HG03139 (cell line): Measurements from ENCODE around the gene HMCN2.

Experiments
- ATAC-seq: cut with Tn5 transposase; IDR thresholded peaks from one replicate; pipeline ENCODE4 v1.9.1; 2021; ENCODE audit not compliant: unreplicated experiment

HMCN2 gene

DNA sequence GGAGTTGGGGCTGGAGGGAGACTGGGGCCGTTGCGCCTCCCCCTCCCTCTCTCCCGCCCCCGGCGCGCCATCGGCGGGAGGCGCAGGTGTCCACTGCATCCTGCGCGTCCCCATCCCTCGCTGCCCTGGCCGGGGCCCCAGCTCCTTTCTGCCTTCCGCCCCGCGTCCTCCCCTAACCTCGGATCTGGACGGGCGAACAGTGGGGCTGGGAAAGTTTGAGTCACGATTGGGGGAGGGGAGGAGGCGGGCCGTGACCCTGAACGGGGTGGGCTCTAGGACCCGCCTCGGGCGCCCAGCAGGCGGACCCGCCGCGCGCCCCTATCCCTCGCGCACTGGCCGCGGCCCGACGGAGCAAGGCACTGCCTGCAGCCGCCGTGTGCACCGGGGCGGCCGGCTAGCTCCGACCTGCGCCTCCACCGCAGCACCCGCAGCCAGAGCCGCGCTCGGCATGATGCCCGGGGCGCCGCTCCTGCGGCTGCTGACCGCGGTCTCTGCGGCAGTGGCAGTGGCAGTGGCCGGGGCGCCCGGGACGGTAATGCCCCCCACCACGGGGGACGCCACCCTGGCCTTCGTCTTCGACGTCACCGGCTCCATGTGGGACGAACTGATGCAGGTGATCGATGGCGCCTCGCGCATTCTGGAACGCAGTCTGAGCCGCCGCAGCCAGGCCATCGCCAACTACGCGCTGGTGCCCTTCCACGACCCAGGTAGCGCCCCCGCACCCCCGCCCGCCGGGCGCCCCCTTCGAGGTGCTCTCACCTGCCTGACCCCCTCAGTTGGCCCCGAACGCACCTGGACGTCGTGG is at the start of gene HMCN2:
HMCN2 (plus strand) TSS at position 330 of the 805 bp plus-strand sequence; CDS start at position 449, 119 bp downstream.
- no peak for ATAC-seq

DNA sequence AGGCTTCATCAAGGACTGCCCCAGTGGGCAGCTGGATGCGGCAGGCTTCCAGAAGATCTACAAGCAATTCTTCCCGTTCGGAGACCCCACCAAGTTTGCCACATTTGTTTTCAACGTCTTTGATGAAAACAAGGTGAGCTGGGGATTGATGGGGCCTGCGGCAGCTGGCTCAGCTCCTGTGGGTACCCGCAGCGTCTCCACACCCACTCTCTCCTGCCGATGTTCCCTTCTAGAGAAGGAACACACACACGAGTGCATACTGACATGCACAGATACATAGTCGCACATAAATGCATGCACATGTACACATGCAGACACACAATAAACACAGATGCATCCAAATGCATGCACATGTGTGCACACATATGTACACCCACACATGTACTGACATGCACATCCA is 47.7 kb upstream of the HMCN2 start:
- ATAC-seq: no peak

GRCh38 chr9:130219661-130220096 is 45.9 kb upstream of the HMCN2 start:
- ATAC-seq: no peak

- no peak for ATAC-seq
These were observed 45.2 kb upstream of the HMCN2 start for GRCh38 chr9:130220352-130220751.

DNA sequence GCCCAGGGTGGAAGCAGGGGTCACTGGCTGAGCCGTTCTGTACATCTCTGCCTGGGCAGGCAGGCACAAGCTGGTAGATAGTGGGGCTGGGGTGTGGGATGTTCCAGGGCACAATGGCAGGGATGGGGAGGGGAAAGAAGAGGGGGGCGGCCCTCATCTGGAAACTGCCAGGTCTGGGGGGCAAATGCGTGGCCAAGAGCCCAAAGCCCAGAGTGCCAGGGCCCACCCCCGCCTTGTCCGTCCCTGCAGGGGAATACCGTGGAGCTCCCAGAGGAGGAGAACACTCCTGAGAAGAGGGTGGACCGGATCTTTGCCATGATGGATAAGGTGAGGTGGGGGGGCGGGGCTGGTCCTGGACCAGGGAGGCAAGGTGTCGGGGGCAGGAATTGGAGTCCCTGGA is 42.7 kb upstream of the HMCN2 start:
- no peak for ATAC-seq

DNA sequence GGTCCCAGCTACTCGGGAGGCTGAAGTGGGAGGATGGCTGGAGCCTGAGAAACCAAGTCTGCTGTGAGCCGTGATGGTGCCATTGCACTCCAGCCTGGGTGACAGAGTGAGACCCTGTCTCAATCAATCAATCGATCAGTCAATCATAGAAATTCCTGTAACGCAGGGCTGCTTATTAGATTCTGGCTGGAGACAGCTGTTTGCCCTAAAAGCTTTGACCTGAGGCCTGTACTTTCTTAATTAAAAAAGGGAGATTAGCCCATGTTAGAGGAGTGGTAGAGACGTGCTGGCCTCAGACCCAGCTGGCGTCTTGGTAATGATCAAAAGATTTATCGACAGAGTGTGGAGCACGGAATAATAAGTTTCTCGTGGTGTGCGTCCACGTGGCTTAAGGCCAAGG is 40.5 kb upstream of the HMCN2 start:
- ATAC-seq: no peak

- no peak for ATAC-seq
These were observed 40.0 kb upstream of the HMCN2 start for GRCh38 chr9:130225586-130225985.

- ATAC-seq: no peak
These were observed 39.4 kb upstream of the HMCN2 start for GRCh38 chr9:130226112-130226511.

GRCh38 chr9:130227833-130228232 is 37.7 kb upstream of the HMCN2 start:
- ATAC-seq: no peak

GRCh38 chr9:130229759-130230158 is 35.8 kb upstream of the HMCN2 start:
- no peak for ATAC-seq

GRCh38 chr9:130230631-130231030 is 34.9 kb upstream of the HMCN2 start:
- no peak for ATAC-seq

GRCh38 chr9:130232899-130233586 is 32.5 kb upstream of the HMCN2 start:
- no peak for ATAC-seq

DNA sequence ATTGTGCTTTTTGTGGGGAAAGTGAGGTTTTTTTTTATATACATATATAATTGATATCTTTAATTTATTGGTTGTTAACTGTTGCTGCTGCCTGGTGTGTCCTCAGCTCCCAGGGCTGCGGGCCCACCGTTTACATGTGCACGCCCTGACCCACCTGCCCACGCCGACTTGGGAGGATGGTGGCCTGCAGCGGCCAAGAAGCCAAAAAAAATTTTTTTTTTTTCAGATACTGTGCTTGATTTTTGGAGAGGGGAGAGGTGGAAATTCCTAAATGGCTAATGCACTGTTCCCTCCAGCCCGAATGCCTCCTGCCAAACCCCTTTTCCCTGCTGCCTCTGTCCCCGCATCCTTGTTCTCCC is 32.0 kb upstream of the HMCN2 start:
- no peak for ATAC-seq

GRCh38 chr9:130234340-130235260 is 31.0 kb upstream of the HMCN2 start:
- no peak for ATAC-seq

GRCh38 chr9:130235558-130236435 is 29.8 kb upstream of the HMCN2 start:
- ATAC-seq: no peak

DNA sequence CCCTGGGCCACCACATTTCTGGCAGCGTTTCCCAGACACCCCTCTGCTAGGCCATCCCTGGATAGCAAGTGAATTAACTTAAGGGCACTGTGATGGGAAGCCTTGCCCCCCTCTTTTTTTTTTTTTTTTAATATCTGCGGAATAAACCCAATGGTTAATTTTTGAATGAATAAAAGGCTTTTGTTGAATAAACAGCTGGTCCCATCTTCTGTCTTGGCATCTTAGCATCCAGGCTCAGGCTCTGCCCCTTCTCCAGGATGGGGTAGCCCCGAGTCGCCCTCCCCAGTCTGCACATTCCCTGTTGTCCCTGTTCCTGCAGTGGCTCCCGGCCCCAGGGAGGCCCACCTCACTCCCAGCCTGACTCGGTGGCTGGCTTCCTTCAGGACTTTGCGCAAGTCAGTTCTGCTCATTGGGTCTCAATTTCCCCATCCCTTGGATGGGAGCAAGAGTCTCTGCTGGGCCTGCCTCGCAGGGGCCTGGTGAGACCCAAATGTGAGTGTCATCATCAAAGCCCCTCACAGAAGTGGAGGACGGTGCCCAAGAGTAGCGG is 29.0 kb upstream of the HMCN2 start:
- no peak for ATAC-seq

DNA sequence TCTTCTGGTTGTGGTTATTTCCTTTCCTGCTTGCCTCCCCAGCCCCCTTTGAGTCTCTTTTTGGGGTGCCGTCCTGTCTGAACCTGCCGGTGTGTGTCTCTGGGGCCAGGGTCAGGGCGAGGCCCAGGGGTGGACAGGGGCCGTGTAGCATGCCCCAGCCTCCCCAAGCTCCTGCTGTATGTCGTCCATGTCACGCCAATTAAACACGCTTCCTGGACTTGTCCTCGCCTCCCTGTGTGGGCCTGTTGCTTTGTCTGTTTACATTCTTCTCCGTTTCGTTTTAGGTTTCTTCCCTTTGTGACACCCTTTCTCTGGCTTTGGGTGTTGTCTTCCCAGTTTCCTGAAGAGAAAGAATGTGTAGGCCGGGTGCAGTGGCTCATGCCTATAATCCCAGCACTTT is 28.5 kb upstream of the HMCN2 start:
- no peak for ATAC-seq

DNA sequence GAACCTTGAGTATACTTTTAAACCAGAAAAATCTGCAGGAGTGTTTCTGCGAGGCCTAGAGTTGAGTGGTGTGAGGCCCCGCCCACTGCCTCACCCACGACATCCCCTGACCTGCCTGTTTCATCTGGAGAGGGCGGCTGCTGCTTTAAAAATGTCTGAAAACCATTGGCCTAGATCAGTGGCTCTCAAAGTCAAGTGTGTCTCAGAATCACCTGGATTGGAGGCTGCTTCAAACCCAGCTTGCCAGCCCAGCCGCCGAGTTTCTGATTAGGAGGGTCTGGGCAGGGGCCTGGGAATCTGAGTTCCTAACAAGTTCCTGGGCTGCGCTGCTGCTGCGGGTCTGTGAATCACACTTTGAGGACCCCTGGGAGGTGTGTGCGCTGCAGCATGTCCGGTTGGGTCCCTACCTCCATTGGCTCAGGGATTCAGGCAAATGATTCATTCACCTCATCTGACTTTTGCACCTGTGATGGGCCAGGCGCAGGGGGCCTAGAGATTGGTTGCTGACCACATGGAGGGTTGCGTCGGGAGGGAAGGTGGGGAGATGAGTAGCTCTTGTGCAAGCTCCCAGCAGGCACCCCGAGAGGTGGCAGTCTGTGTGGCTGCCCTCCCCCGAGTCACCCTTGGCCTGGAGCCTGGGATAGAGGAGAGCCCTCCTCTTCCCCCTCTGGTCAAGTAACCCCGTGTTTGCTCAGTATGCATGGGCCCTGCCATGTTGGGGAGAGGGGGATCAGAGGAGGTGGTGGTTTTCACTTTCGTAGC is 27.6 kb upstream of the HMCN2 start:
- no peak for ATAC-seq

- no peak for ATAC-seq
These were observed 26.2 kb upstream of the HMCN2 start for GRCh38 chr9:130239363-130239695.
